GM12865 (cell line): Measurements from ENCODE around the gene CPNE1.

Experiments
- DNase-seq: peaks from one replicate; pipeline ENCODE4 v3.0.0; 2010; ENCODE audit warnings: low read depth
- H3K4me3 ChIP-seq: 2 replicates; pipeline ENCODE4 v1.5.1; 2011; ENCODE audit warnings: mild to moderate bottlenecking, low read depth, low read length, control low read depth
- CTCF ChIP-seq: IDR thresholded peaks from 2 replicates; pipeline ENCODE4 v1.5.1; 2011; ENCODE audit warnings: low read length, control low read depth, low read depth, inconsistent platforms; ENCODE audit not compliant: insufficient read depth; ENCODE audit errors: missing control alignments

Gene CPNE1

GRCh38 chr20:35699957-35700624 is 35.4 kb upstream of the CPNE1 start:
- DNase-seq = no peak
- peak overlapping the region; percentile 99 for H3K4me3 ChIP-seq
- no peak for TF ChIP-seq CTCF

- H3K4me3 ChIP-seq = peak within 1 kb of the TSS; percentile 99
- TF ChIP-seq CTCF = peak; percentile 6
- peak; percentile 91 for DNase-seq
Measured at GRCh38 chr20:35699127-35699956, 34.6 kb upstream of the CPNE1 start, which contains the start of the genes NFS1 and ROMO1. NFS1 (minus strand) TSS chr20:35699352; CDS start chr20:35699288, 64 bp downstream. ROMO1 (plus strand) TSS chr20:35699405; CDS start chr20:35699633, 228 bp downstream.

- no peak for TF ChIP-seq CTCF
- DNase-seq = no peak
- peak overlapping the region; percentile 99 for H3K4me3 ChIP-seq
Measured at GRCh38 chr20:35698298-35699126, 33.8 kb upstream of the CPNE1 start.

GRCh38 chr20:35697696-35698297 is 33.1 kb upstream of the CPNE1 start:
- no peak for DNase-seq
- H3K4me3 ChIP-seq = peak overlapping the region; percentile 99

GRCh38 chr20:35695978-35696377 is 31.3 kb upstream of the CPNE1 start:
- H3K4me3 ChIP-seq = no peak overlapping the region
- no peak for TF ChIP-seq CTCF
- DNase-seq = no peak

More at GRCh38 chr20:35697696-35698297, 33.1 kb upstream of the CPNE1 start:
- no peak for TF ChIP-seq CTCF

- DNase-seq = no peak
Measured at GRCh38 chr20:35695245-35695749, 30.6 kb upstream of the CPNE1 start.

More at GRCh38 chr20:35695245-35695749, 30.6 kb upstream of the CPNE1 start:
- no peak overlapping the region for H3K4me3 ChIP-seq
- no peak for TF ChIP-seq CTCF
